GM19025 (cell line): ENCODE measurements around the gene MRPL43.
"Not testable (repeated sequence)": the region's sequence is repeated elsewhere in the genome, so short reads cannot be mapped to it uniquely, and the experiment has no call there.

Source experiments
- ATAC-seq: cut with Tn5 transposase; IDR thresholded peaks from one replicate; pipeline ENCODE4 v1.9.1; 2021; ENCODE audit warnings: mild to moderate bottlenecking, low read depth, moderate library complexity; ENCODE audit not compliant: unreplicated experiment

The MRPL43 gene

DNA sequence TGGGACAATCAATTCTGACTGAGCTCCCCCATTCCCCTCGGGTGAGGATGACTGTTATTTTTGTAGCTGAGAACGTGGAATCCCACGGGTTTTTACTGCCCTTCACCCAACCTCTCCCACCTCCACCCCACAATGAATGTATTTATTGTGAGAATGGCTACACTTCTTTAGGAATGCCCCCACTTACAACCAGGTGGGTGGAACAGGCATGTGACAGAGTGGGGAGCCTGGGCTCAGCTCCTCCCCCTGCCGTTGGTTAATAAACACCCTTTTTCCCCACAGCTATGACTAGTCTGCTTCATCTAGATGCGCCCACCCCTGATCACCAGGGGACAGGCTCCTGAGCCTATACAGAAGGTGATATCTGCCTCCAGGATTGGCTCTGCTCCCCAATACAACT lies 2.0 kb downstream of the MRPL43 start:
- no peak for ATAC-seq

DNA sequence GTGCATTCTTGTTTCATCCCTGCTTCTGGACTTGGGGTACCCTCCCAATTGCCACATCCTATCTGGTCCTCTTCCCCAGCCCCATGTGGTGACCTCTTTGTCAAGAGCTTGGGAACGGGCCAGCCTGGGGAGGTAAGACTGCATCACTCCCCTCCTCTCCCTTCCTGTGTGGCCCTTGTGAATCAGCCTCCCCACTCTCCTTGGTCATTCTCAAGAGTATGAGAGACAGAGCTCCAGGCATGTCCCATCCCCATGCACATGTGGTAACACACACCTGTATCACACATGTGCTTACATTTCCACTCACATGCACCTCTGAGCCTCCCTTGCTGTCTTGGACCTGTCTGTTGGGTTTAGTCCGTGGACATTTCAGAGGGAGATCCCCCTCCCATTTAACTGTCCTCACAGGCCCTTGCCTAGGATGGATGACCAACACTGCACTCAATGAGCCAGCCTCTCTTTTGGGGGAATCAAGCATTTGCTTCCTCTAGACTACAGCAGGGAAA lies 2.6 kb downstream of the MRPL43 start:
- ATAC-seq: no peak

DNA sequence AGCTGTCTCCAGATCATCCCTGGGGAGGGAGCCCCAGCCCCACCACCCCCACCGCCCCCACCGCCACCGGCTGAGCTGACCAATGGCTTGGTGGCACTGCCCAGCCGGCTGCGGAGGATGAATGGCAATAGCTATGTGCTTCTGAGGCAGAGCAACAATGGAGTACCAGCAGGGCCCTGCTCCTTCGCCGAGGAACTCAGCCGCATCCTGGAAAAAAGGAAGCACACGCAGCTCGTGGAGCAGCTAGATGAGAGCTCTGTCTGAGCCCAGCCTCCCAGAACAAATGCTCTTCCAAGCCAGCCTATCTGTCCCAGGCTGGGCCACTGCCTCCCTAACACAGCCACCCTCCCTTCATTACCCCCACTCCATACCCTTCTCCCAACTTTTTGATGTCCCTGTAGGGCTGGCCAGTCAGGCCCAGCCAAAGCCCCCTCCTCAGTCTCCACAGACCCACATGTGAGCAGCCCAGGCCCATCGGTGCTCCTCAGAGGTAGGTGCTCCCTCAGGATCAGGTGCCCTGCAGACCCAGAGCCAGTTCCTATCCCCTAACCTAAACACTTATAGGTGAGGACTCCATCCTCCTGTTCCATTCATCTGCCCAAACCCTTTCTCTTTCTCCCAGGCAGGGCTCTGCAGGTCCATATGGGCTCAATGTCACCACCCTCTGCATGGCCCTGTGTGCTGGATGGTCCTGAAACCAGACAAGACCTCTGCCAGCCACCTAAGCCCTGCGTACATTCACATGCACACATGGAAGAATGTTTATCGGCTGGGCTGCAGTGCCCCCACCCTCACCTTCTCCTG lies 3.2 kb downstream of the MRPL43 start:
- no peak for ATAC-seq

DNA sequence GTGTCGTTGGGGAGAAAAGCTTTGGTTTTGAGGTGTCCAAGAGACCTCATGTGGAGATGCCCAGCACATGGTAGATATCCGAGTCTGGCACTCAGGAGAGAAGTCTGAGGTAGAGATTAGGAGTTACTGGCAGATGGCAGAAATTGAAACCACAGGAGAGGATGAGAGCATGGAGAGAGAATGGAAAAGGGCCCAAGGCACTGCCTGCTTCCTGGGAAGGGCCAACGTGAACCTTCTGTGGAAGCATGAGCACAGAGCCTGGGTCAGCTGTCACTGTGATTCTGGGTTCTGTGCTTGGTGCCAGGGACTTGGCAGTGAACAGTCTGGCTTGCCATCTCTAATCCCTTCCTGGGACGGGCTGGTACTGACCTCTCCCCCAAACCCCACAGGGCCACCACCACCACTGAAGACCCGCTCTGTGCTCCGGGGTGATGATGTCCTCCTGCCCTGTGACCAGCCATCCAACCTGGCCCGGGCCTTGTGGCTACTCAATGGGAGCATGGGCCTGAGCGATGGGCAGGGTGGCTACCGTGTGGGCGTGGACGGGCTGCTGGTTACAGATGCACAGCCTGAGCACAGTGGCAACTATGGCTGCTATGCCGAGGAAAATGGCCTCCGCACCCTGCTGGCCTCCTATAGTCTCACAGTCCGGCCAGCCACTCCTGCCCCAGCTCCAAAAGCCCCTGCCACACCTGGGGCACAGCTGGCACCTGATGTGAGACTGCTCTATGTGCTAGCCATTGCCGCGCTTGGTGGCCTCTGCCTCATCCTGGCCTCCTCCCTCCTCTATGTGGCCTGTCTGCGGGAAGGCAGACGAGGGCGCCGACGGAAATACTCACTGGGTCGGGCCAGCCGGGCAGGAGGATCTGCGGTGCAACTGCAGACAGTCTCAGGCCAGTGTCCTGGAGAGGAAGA lies 4.1 kb downstream of the MRPL43 start:
- no peak for ATAC-seq

DNA sequence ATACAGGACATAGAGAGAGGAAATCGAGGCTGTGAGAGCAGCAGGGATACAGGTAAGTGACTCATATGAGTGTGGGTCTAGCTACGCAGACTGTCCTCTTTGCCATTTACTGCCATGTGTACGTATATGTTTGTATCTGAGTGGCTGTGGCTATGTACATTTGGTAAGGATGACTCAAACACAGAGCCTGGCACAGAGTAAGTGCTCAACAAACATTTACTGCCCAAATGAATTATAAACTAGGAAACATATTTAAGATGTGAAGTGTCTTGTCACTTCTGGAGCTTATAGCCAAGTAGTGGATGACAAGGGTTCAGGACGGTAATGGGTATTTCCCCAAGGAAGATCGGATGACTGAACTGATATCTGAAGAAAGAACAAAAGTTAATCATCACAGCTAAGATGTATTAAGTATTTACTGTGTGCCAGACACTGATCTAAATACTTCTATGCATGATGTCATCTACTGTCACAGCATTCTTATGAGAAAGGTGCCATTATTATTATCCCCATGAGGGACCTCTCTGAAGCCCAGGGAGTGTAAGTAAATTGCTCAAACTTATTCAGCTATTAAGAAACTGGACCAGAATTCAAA lies 6.0 kb downstream of the MRPL43 start:
- no peak for ATAC-seq

DNA sequence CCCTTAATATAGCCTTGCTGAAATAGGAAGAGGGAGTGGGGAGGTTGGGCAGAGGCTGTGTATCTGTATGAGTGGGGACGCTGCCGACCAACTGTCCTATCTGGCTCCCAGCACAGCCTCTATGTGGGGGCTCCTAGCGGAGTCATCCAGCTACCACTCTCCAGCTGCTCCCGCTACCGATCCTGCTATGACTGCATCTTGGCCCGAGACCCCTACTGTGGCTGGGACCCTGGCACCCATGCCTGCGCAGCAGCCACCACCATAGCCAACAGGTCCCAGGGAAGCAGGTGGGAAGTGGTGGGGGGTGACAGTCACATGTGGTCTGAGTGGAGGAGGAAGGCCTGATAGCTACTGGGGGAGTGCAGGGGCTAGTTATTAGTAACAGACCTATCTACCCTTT lies 6.6 kb downstream of the MRPL43 start:
- no peak for ATAC-seq

DNA sequence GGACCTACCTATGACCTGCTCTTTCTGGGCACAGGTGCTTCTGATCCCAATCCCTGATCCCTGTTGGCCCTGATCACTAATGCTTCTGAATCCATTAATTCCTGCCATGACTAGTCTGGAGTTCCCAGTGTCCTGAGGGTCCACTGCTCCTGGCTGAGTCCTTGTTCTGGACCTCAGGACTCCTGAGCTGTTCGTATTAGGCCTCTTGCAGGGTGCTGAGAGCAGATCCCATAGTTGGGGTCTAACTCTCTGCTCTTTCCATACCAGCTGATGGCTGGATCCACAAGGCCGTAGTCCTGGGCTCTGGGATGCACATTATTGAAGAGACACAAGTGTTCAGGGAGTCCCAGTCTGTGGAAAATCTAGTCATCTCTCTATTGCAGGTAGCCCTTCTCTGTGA lies 7.0 kb downstream of the MRPL43 start:
- no peak for ATAC-seq

DNA sequence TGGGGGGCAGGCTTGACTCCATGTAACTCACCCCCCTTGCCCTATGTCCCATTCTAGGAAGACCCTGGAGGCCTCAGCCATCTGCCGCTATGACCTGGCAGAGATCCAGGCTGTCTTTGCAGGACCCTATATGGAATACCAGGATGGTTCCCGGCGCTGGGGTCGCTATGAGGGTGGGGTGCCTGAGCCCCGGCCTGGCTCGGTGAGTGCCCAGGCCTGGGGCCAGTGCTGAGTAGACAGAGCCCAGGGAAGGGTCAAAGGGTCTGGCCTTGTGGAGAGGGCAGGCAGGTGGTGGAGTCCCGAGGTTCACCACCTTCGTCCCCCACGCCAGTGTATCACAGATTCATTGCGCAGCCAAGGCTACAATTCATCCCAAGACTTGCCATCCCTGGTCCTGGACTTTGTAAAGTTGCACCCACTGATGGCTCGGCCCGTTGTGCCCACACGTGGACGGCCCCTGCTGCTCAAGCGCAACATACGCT lies 7.5 kb downstream of the MRPL43 start:
- ATAC-seq: no peak

DNA sequence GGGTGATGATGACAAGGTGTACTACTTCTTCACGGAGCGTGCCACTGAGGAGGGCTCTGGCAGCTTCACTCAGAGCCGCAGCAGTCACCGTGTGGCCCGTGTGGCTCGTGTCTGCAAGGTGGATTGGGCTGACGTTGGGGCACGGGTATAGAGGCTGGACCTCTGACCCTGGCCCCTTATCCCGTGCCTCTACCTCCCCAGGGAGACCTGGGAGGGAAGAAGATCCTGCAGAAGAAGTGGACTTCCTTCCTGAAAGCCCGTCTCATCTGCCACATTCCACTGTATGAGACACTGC lies 8.4 kb downstream of the MRPL43 start:
- ATAC-seq: no peak

DNA sequence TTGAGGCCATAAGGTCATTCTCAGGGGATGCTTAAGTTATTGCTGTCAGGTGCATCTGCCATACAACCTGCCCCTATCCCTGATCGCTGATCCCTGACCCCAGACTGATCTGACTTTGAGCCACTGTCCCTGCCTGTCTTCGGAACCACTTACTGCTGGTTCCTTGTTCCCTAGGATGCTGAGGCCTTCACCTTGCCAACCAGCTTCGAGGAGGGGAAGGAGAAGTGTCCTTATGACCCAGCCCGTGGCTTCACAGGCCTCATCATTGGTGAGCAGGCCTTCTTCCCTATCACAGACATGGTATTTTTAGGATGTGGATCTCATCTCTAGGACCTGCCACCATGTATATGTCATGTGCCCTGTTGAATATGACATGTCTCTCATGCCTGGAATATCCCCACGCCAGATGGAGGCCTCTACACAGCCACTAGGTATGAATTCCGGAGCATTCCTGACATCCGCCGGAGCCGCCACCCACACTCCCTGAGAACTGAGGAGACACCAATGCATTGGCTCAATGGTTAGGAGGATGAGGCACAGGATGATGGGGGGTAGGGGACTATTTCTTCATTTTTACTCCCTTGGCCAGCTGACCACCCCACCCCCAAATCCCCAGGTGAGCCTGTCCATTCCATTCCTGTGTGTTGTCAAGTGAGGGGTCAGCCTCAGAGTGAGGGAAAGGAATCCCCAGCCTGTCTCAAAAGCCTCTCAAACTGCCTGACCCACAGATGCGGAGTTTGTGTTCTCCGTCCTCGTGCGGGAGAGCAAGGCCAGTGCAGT lies 9.0 kb downstream of the MRPL43 start:
- no peak for ATAC-seq

DNA sequence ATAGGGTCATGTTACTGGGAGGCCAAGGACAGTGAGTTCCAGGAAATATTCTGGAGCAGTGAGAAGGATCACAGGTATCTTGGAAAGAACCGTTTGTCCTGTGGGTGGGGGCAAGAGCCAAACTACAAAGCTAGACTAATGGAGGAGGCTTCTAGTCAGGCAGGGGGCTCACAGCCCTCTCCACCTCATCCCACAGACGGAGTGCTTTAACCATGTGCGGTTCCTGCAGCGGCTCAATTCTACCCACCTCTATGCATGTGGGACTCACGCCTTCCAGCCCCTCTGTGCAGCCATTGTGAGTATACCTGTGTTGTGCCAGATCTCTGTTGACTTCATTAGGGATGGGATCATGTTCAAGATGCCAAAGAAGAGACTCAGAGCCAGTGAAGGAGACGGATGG lies 9.9 kb downstream of the MRPL43 start:
- ATAC-seq: no peak

DNA sequence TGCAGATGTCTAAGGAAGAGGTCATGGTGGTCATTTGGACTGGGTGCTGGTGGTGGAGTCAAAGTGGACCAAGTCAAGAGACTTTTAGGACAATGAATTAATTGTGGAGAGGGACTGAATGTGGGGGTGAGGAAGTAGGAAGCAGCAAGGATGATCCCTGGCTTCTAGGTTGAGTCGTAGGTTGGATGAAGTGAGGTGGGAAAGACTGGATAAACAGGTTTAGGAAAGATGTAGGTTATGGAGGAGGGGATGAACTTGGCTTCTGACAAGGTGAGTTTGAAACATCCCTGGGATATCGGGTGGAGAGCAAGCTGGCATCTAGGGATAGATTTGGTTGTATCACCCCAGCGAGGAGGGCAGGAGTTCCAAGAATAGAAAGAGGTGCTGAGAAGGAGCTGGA lies 10.4 kb downstream of the MRPL43 start:
- ATAC-seq: no peak

DNA sequence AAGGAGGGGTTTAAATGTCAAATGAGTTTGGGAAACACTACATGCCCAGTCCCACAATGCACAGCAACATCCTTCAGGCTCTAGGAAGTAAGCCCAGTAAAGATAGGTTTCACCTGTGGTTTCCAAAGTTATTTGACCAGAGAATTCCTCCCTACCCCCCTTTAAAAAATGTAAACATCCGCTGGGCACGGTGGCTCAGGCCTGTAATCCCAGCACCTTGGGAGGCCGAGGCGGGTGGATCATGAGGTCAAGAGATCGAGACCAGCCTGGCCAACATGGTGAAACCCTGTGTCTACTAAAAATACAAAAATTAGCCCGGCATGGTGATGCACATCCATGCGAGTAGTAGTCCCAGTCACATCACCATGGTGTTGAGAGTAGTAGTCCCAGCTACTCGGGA lies 11.9 kb downstream of the MRPL43 start:
- not testable (repeated sequence) for ATAC-seq

DNA sequence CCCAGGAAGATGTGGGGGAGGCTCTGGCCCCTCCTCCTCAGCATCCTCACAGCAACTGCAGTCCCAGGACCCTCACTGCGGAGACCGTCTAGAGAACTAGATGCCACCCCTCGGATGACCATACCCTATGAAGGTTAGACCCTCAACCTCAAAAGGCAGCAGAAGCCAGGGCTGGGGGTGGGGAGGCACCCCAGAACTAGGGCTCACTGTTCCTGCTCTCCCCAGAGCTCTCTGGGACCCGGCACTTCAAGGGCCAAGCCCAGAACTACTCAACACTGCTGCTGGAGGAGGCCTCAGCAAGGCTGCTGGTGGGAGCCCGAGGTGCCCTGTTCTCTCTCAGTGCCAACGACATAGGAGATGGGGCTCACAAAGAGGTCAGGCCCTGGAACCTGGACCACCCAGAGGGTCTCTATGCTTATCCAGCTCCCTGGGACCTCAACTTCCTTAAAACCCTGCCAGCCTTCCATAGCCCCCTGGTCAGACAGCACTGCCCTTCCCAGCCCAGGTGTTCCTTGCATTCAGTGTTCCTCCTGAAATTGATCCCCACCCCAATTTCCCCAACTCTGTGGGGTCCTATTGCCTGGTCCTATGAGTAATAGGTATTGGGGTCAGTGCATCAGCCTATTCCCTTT lies 14.3 kb downstream of the MRPL43 start:
- ATAC-seq: no peak

DNA sequence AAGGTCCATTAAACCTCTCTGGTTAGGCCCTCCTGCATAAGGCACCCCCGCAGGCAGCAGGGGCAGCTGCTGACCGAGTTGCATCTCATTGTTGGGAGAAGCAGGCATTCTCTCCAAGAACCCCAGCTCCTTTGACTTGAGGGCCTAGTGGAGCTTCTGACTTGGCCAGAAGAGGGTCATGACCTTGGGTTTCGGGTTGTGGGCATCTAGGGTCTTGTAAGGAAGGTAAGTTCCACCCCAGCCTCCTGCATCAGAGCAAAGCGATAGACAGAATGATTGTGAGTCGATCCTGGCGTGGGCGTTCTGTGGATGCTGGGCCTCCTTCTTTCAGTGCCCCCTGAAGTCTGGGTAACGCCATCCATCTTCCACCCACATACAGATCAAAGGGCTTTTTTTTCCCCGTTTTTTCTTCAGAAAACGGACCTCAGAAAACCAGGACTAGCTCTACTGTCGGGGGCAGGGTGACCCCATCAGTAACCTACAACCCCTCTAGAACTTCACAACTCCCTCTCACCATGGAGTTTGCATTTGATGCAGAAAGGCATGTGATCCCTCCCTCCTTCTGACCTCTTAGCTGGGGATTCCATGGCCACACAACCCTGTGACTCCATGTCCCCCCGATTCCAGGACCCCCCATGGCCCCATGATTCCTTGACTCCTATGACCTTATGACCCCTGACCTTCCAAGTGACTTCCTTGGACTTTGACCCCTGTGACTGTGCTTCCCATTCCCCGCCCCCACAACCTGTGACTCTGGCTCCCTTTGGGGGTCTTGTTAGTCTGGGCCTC lies 15.0 kb downstream of the MRPL43 start:
- ATAC-seq: no peak

DNA sequence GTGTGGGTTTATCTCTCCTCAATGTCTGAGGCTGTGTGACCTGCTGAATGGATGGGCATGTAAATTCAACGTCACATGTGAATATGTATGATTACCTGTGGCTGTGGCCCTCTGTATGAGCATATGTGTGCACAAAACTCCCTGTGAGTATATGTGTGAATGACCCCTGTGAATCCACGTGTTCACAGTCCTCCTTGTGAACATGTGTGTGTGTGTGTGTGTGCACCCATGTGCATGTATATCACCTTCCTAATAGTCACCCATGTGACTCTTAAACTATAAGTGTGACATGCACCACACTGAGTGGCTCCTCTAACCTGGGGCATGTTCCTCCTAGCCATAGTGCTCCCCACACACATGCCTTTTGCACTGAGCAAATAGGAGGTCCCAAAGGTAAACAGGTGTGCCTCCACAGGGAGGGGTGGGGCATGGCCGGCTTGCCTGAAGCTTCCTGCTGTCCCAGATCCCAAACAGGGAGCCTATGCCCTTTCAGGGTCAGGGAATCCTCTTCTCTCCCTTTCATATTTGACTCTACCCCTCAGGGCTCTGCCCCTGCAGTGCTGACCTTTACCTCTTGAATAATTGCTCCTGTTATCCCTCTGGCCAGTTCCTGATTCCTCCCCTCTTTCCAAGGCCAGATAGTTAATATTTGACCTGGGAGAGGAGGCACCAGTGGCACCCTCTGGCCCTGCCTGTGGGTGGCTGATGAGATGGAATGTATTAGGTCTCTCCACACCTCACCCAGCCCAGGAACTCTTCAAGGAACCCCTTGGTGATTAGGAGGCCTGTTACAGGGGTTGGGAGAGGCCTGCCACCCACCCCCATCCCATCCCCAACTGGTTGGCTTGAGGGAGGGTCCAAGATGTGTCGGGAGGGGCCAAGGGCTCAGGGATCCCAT lies 16.1 kb downstream of the MRPL43 start:
- no peak for ATAC-seq

DNA sequence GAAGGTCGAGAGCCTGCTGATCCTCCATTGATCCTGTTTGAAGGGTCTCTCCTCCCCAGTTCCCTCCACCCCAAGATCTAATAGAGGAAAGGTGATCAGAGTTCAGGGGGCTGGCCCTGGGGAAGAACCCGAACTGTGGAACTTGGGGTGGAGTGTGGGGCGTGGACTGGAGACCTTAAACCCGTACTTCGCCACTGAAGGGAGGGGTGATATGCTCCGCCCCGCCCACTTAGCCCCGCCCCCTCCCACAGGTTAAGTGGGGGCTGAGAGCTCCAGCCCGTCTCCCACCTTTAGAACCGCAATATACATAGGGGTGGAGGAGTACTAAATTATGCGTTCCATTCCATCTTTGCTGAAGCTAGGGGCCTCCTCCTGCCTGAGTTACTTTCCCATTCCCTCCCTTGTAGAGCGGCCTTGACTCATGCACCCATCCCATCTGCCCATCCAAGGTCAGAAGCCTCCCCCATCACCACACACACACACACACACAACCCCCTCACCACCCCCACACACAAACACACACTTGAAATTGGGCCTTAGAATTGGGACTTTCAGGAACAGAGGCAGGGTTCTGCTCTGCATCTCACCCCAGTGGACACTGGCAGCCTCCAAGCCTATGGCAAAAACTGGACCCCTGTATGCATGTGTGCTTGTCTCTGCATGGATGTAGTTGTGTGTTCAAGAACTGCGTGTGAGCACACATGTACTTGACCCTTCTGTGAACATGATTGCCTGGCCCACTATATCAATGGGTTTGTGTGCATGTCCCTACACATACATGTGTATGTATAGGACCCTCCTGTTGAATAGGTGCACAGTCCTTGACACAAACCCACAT lies 17.0 kb downstream of the MRPL43 start:
- ATAC-seq: no peak
